ENCODE measurements around the gene TIE1.
A peak's percentile ranks its signal among the peaks of the same experiment; 100 is the strongest.

DNA sequence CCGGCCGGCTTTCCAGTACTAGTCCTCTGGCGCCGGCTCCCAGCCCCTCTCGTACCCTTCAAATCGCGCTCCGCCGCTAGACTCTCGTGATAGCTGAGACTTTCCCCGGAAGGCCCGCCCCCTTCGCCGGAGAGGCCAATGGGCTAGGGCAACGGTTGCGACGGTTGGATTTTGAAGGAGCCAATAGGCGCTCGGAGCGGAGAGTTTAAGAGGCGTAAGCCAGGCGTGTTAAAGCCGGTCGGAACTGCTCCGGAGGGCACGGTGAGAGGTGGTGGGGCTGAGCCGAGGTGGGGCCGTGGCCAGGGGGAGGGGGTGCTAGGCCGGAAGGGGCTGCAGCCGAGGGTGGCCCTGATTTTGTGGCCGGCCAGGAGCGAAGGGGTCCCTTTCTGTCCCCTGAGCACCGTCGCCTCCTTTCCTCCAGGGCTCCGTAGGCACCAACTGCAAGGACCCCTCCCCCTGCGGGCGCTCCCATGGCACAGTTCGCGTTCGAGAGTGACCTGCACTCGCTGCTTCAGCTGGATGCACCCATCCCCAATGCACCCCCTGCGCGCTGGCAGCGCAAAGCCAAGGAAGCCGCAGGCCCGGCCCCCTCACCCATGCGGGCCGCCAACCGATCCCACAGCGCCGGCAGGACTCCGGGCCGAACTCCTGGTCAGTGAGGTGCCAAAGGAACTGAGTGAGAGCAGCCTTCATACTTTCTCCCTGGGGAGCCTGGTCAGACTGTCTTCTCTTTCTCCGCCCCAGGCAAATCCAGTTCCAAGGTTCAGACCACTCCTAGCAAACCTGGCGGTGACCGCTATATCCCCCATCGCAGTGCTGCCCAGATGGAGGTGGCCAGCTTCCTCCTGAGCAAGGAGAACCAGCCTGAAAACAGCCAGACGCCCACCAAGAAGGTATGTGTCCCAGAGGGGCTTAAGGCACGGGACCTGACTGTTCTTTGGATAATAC is 58.2 kb downstream of the TIE1 start, which contains the start of gene CDC20:
- TF ChIP-seq, protein P1, sequence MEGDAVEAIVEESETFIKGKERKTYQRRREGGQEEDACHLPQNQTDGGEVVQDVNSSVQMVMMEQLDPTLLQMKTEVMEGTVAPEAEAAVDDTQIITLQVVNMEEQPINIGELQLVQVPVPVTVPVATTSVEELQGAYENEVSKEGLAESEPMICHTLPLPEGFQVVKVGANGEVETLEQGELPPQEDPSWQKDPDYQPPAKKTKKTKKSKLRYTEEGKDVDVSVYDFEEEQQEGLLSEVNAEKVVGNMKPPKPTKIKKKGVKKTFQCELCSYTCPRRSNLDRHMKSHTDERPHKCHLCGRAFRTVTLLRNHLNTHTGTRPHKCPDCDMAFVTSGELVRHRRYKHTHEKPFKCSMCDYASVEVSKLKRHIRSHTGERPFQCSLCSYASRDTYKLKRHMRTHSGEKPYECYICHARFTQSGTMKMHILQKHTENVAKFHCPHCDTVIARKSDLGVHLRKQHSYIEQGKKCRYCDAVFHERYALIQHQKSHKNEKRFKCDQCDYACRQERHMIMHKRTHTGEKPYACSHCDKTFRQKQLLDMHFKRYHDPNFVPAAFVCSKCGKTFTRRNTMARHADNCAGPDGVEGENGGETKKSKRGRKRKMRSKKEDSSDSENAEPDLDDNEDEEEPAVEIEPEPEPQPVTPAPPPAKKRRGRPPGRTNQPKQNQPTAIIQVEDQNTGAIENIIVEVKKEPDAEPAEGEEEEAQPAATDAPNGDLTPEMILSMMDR (IDR thresholded peaks at IDR 0.05) = no peak
- peak in 1 of 2 donors; percentile 63 for TF ChIP-seq POLR2A (IDR thresholded peaks at IDR 0.05)
